Measurements from ENCODE around the gene MFN2.

Gene MFN2

DNA sequence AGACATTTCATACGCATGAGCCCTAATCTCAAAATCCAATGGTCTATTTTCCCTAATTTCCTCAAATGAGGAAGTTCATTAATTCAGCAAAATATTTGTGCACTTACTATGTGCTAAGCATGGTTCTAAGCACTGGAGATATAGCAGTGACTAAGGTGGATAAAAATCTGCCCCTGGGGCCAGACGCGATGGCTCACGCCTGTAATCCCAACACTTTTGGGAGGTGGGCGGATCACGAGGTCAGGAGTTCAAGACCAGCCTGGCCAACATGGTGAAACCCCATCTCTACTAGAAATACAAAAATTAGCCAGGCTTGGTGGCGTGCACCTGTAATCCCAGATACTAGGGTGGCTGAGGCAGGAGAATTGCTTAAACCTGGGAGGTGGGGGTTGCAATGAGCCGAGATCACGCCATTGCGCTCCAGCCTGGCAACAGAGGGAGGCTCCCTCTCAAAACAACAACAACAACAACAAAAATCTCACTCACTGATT is 34.8 kb downstream of the MFN2 start:
- ChIA-PET CTCF (no interaction called here), POLR2A (no interaction called here)

DNA sequence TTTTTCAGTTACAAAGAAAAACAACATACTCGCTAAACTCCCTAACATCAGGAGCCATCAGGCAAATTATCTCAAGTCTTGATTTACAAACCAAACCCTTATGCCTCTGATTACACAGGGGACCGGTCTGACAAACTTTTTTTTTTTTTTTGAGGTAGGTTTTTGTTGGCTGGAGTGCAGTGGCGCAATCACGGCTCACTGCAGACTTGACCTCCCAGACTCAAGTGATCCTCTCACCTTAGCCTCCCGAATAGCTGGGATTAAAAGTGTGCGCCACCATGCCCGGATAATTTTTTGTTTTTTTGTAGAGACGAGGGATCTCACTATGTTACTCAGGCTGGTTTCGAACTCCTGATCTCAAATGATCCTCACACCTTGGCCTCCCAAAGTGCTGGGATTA is 35.3 kb downstream of the MFN2 start:
- no peak for DNase-seq (ENCODE audit: extremely low spot score)
- ChIA-PET CTCF (no interaction called here), POLR2A (no interaction called here)
- TF ChIP-seq, protein P1, sequence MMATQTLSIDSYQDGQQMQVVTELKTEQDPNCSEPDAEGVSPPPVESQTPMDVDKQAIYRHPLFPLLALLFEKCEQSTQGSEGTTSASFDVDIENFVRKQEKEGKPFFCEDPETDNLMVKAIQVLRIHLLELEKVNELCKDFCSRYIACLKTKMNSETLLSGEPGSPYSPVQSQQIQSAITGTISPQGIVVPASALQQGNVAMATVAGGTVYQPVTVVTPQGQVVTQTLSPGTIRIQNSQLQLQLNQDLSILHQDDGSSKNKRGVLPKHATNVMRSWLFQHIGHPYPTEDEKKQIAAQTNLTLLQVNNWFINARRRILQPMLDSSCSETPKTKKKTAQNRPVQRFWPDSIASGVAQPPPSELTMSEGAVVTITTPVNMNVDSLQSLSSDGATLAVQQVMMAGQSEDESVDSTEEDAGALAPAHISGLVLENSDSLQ (IDR thresholded peaks at IDR 0.05), result no peak
- TF ChIP-seq SP1 (IDR thresholded peaks at IDR 0.05) (no peak), ZNF384 (IDR thresholded peaks at IDR 0.05) (no peak), CTBP1 (IDR thresholded peaks at IDR 0.05; ENCODE audit: borderline replicate concordance) (no peak)

More for the DNA sequence above, 34.8 kb downstream of the MFN2 start:
- TF ChIP-seq FOXA1 (IDR thresholded peaks at IDR 0.05) (no peak), SP1 (IDR thresholded peaks at IDR 0.05) (no peak), SUZ12 (IDR thresholded peaks at IDR 0.05) (no peak), LEF1 (IDR thresholded peaks at IDR 0.05; ENCODE audit: borderline replicate concordance) (no peak), ARNT (IDR thresholded peaks at IDR 0.05) (no peak), TARDBP (IDR thresholded peaks at IDR 0.05) (no peak)
- no peak for DNase-seq (ENCODE audit: extremely low spot score)

DNA sequence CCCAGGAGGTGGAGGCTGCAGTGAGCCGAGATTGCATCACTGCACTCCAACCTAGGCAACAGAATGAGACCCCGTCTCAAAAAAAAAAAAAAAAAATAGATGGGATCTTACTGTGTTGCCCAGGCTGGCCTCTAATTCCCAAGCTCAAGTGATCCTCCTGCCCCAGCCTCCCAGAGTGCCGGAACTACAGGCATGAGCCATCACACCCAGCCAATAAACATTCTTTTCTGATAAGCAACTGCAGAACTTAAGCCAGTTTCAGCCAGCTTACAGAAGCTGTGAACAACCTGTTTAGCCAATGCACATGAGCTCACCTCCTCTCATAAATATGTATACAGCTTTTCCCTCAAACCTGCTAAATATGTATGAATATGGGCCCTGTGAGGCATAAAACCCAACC is 35.9 kb downstream of the MFN2 start:
- TF ChIP-seq FOXK2 (IDR thresholded peaks at IDR 0.05) (no peak), FOXA1 (IDR thresholded peaks at IDR 0.05) (no peak), ARNT (IDR thresholded peaks at IDR 0.05) (no peak), BHLHE40 (IDR thresholded peaks at IDR 0.05; ENCODE audit: borderline replicate concordance) (no peak)
- CTCF ChIA-PET, result no interaction called here
- DNase-seq (ENCODE audit: extremely low spot score), result no peak
- POLR2A ChIA-PET, result no interaction called here

DNA sequence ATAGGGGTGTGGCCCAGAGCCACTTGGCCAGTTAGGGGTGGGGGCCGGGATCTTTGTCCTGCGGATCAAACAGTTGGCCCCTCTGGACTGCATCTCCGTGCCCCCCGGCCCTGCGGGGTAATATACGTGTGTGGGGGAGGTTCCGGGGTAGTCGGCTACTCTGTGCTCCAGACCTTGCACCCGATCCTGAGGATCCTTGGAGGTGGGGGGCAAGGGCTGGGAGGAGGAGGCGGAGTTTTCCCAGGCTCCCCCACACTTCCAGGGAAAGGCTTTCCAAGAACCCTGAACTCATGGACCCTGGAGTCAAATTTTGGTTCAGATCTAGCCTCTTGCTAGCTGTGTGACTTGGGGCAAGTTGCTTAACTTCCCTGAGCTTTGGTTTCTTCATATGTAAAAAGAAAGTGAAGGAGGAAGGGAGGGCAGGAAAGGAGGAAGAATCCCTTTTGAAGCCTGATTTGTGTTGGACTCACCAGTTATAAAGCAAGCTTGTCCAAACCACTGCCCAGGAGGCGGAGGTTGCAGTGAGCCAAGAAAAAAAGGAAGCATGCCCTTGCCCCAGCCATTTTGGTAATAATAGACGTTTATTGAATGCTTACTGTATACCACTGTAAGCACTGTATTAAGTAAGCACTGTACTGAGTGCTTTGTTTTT is 39.7 kb downstream of the MFN2 start:
- ChIA-PET POLR2A (interaction anchor here (0.6 to 3.5 kb wide), 7 partner anchors 10 to 110 kb away, joined by 3 to 23 read pairs (median 5); no protein-coding TSS in a partner anchor), CTCF (interaction anchor here (0.7 to 2.3 kb wide), 2 partner anchors 11 to 20 kb away, joined by 3 to 10 read pairs; no protein-coding TSS in a partner anchor)
- no peak for DNase-seq (ENCODE audit: extremely low spot score)
- TF ChIP-seq ELF4 (IDR thresholded peaks at IDR 0.05) (no peak), BHLHE40 (IDR thresholded peaks at IDR 0.05; ENCODE audit: borderline replicate concordance) (no peak), FOXK2 (IDR thresholded peaks at IDR 0.05) (no peak), TARDBP (IDR thresholded peaks at IDR 0.05) (no peak), LEF1 (IDR thresholded peaks at IDR 0.05; ENCODE audit: borderline replicate concordance) (no peak), ZNF384 (IDR thresholded peaks at IDR 0.05) (no peak)

DNA sequence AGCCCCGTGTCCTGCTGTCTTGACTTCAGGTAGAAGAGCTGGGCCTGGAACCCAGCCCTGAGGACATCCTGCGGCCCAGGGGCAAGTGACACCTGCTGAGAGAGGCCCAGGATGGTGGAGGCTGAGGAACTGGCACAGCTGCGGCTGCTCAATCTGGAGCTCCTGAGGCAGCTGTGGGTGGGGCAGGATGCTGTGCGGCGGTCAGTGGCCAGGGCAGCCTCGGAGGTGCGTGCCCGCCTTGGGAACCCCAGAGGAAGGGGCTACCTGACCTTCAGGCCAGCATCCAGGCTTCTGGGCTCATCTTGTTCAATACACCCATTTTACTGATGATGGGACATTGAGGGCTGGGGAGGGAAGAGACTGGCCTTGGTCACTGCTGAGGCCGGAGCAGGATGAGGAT is 41.4 kb downstream of the MFN2 start:
- CTCF ChIA-PET, result no interaction called here
- TF ChIP-seq LEF1 (IDR thresholded peaks at IDR 0.05; ENCODE audit: borderline replicate concordance), result no peak
- no peak for TF ChIP-seq BHLHE40 (IDR thresholded peaks at IDR 0.05; ENCODE audit: borderline replicate concordance)
- no peak for TF ChIP-seq ELF4 (IDR thresholded peaks at IDR 0.05)
- no peak for TF ChIP-seq FOXM1 (IDR thresholded peaks at IDR 0.05; ENCODE audit: borderline replicate concordance)
- no peak for TF ChIP-seq ARNT (IDR thresholded peaks at IDR 0.05)
- TF ChIP-seq ZNF384 (IDR thresholded peaks at IDR 0.05), result no peak
- TF ChIP-seq FOXA1 (IDR thresholded peaks at IDR 0.05), result no peak
- TF ChIP-seq FOXK2 (IDR thresholded peaks at IDR 0.05), result no peak
- TF ChIP-seq L3MBTL2 (conservative IDR thresholded peaks at IDR 0.05), result no peak
- no peak for TF ChIP-seq HDGF (IDR thresholded peaks at IDR 0.05; ENCODE audit: borderline replicate concordance)
- no peak for TF ChIP-seq NFRKB (IDR thresholded peaks at IDR 0.05)
- TF ChIP-seq, protein P1 (IDR thresholded peaks at IDR 0.05), result no peak
- no peak for TF ChIP-seq SUZ12 (IDR thresholded peaks at IDR 0.05)
- TF ChIP-seq SP1 (IDR thresholded peaks at IDR 0.05), result no peak
- TF ChIP-seq TARDBP (IDR thresholded peaks at IDR 0.05), result no peak
- no peak for TF ChIP-seq CTBP1 (IDR thresholded peaks at IDR 0.05; ENCODE audit: borderline replicate concordance)
- DNase-seq (ENCODE audit: extremely low spot score), result no peak
- POLR2A ChIA-PET, result no interaction called here

DNA sequence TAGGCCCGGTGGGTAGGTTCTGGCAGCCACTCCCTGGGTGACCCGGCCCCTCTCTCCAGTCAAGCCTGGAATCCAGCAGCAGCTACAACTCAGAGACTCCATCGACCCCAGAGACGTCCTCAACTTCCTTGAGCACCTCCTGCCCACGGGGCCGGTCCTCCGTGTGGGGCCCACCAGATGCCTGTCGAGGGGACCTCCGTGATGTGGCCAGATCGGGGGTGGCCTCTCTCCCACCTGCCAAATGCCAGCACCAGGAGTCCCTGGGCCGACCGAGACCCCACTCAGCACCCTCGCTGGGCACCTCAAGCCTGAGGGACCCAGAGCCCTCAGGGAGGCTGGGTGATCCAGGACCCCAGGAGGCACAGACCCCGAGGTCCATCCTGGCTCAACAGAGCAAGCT is 41.8 kb downstream of the MFN2 start:
- no peak for DNase-seq (ENCODE audit: extremely low spot score)
- ChIA-PET CTCF (interaction anchor here (0.9 kb wide), 1 partner anchor 9 kb away, joined by 3 read pairs; no protein-coding TSS in a partner anchor), POLR2A (no interaction called here)
- no peak for TF ChIP-seq FOXA1 (IDR thresholded peaks at IDR 0.05)
- no peak for TF ChIP-seq BHLHE40 (IDR thresholded peaks at IDR 0.05; ENCODE audit: borderline replicate concordance)
- no peak for TF ChIP-seq ZNF384 (IDR thresholded peaks at IDR 0.05)
- no peak for TF ChIP-seq TARDBP (IDR thresholded peaks at IDR 0.05)
- no peak for TF ChIP-seq L3MBTL2 (conservative IDR thresholded peaks at IDR 0.05)

DNA sequence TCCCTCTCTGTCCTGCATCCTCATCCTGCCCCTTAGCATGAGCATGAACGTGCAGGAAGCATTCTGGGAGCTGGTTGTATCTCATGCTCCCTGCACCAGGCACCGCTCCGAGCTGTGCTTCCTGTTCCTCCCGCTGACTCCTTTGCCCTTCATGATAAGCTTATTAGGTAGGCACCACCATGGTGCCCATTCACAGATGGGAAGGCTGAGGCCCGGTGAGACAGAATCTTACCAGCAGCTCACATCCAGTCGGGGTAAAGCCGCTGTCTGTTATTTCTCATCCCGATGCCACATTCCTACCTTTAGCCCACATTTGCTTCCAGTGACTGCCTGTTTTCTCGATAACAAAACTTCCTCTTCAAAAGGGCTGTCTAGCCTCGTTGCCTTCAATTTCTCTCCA is 46.3 kb downstream of the MFN2 start:
- POLR2A ChIA-PET, result no interaction called here
- CTCF ChIA-PET, result interaction anchor here (0.5 kb wide), 1 partner anchor 270 kb away, joined by 3 read pairs; no protein-coding TSS in a partner anchor
- TF ChIP-seq FOXK2 (IDR thresholded peaks at IDR 0.05), result no peak
- DNase-seq (ENCODE audit: extremely low spot score), result no peak

DNA sequence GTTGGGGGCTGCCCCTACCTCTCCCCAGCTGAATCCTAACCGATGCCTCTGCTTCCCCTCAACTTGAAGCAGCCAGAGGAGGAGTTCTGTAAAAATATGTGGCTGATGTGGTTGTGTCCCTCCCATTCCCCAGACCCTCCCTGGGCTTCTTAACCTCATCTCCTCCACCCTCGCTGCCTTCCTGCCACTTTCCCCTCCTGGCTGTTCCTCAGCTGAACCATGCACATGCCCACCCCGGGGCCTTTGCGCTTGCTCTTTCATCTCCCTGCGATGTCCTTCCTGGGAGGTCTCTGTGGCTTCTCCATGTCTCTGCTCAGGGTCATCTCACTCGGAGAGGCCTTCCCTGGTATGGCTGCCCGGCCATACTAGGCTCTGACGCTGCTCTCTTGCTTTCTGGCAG is 48.0 kb downstream of the MFN2 start:
- DNase-seq (ENCODE audit: extremely low spot score), result no peak
- TF ChIP-seq FOXK2 (IDR thresholded peaks at IDR 0.05) (no peak), FOXA1 (IDR thresholded peaks at IDR 0.05) (no peak), HDGF (IDR thresholded peaks at IDR 0.05; ENCODE audit: borderline replicate concordance) (no peak), L3MBTL2 (conservative IDR thresholded peaks at IDR 0.05) (no peak), LEF1 (IDR thresholded peaks at IDR 0.05; ENCODE audit: borderline replicate concordance) (no peak), SP1 (IDR thresholded peaks at IDR 0.05) (no peak), TARDBP (IDR thresholded peaks at IDR 0.05) (no peak)
- TF ChIP-seq, protein P1 (IDR thresholded peaks at IDR 0.05), result no peak
- POLR2A ChIA-PET, result no interaction called here
- CTCF ChIA-PET, result no interaction called here
